Measurements from ENCODE around the gene PIP5KL1.

PIP5KL1 gene

GRCh38 chr9:127872369-127873222 lies 58.0 kb downstream of the PIP5KL1 start:
- no peak for DNase-seq (ENCODE audit: low spot score)
- peak overlapping the region; percentile 87 for H3K27ac ChIP-seq
- ChIA-PET POLR2A (ENCODE audit: low non-redundant PET) (no interaction called here), CTCF (interaction anchor here (0.5 to 0.6 kb wide), 2 partner anchors 20 to 135 kb away, joined by 4 read pairs; no protein-coding TSS in a partner anchor)
- TF ChIP-seq CTCF (conservative IDR thresholded peaks at IDR 0.05; ENCODE audit: low read depth) = no peak

DNA sequence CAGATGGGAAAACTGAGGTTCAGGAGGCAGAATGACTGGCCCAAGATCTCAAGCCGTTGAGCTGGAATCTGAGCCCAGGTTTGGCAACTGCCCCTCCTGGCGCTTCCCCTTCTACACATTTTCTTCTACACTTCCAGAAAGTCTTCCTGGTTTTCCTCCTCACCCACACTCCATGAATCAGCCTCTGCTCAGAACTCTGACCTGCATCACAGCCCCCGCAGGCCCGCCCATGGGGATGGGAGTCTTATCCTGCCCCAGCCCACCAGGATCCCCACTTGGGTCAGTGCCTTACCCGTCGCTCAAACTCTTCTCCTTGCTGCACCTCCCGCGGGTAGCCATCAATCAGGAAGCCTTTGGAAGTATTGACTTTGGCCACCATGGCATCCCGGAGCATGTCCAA lies 59.0 kb downstream of the PIP5KL1 start:
- CTCF ChIA-PET = no interaction called here
- H3K27ac ChIP-seq = peak overlapping the region; percentile 87
- POLR2A ChIA-PET (ENCODE audit: low non-redundant PET) = no interaction called here
- no peak for DNase-seq (ENCODE audit: low spot score)
- no peak for TF ChIP-seq CTCF (conservative IDR thresholded peaks at IDR 0.05; ENCODE audit: low read depth)

DNA sequence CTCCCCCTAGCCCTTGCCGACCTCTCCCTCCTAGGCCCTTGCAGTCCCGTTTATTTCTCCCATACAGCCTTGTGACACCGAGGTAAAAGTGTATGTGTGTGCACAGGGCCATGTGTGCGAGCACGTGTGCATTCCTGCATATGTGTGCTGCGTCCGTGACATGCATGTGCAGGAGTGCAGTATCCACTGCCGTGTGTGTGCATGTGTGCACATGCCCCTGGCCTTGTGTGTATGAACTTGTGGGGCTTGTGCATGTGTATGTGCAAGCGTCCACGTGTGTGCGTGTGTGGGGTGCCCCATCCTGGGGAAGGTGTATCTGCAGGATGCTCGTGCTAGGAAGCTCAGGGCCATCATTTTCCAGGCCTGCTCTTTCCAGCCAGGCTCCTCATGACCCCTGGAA lies 59.7 kb downstream of the PIP5KL1 start:
- POLR2A ChIA-PET (ENCODE audit: low non-redundant PET) = no interaction called here
- DNase-seq (ENCODE audit: low spot score) = no peak
- CTCF ChIA-PET = interaction anchor here (1.5 to 2.5 kb wide), 3 partner anchors 16 to 281 kb away, joined by 3 to 24 read pairs (median 17); partner anchors contain the start of genes ENG and TOR2A
- no peak for TF ChIP-seq CTCF (conservative IDR thresholded peaks at IDR 0.05; ENCODE audit: low read depth)
- peak overlapping the region; percentile 87 for H3K27ac ChIP-seq
